Activated CD4-positive, alpha-beta memory T cell treated with anti-CD3 and anti-CD28 coated beads for 36 hours (primary cell): Measurements from ENCODE around the gene BIK. TPM values are rescaled to one million over a fixed set of nuclear protein-coding genes. Genes with fewer than 3 reads are reported as not detected.

Source experiments
- CTCF ChIA-PET: fragments of 350-600 bp; sonication (Branson Sonifier 250); formaldehyde crosslinking; loops from one replicate; lab custom pipeline; 2021; ENCODE audit warnings: antibody characterized with exemption, inconsistent platforms; lab: Charles Lee
- POLR2A ChIA-PET: fragments of 350-600 bp; sonication (Branson Sonifier 250); formaldehyde crosslinking; loops from one replicate; lab custom pipeline; 2021; ENCODE audit warnings: antibody characterized with exemption; lab: Charles Lee
- DNase-seq: peaks from one replicate; pipeline ENCODE4 v3.0.0-alpha.2; 2020
- H3K27ac Mint-ChIP-seq: one replicate; pipeline ENCODE4 v1.8.0; 2021; ENCODE audit warnings: mixed read lengths
- H3K27me3 Mint-ChIP-seq: one replicate; pipeline ENCODE4 v1.8.0; 2021; ENCODE audit warnings: mixed read lengths
- H3K36me3 Mint-ChIP-seq: one replicate; pipeline ENCODE4 v1.8.0; 2021; ENCODE audit warnings: mixed read lengths
- H3K4me1 Mint-ChIP-seq: one replicate; pipeline ENCODE4 v1.8.0; 2021; ENCODE audit warnings: low read depth, mixed read lengths
- H3K4me3 Mint-ChIP-seq: one replicate; pipeline ENCODE4 v1.8.0; 2021; ENCODE audit warnings: mild to moderate bottlenecking, mixed read lengths
- H3K9me3 Mint-ChIP-seq: one replicate; pipeline ENCODE4 v1.8.0; 2021; ENCODE audit warnings: mixed read lengths
- intact Hi-C: fragments of 100-400 bp; cut with micrococcal nuclease; formaldehyde crosslinking; loops from one replicate; pipeline ENCODE4 v1.15.1; 2023
- total RNA-seq, 2 experiments: library from RNA; stranded (reverse); gene quantifications; one replicate each; pipeline ENCODE4 v1.2.3, GENCODE V29; 2021

BIK gene
- 1 to 10 TPM; 4.1 to 4.5 TPM for total RNA-seq

- POLR2A ChIA-PET: no interaction called here
- CTCF ChIA-PET: interaction anchor here (0.5 to 1.4 kb wide), 3 partner anchors 20 to 45 kb away, joined by 3 to 4 read pairs (median 3); no protein-coding TSS in a partner anchor
- intact Hi-C loops: no loop called here
- Mint-ChIP-seq H3K4me3 (peak within 1 kb of the TSS; percentile 69), H3K36me3 (no peaks in the 10 kb centered on the region), H3K27me3 (peaks cover 4% of the 10 kb centered on the region), H3K27ac (no peak within 1 kb of the TSS), H3K9me3 (no peaks in the 10 kb centered on the region), H3K4me1 (peaks cover 7% of the 10 kb centered on the region)
- peak; percentile 55 for DNase-seq
Measured at GRCh38 chr22:43110444-43110926, at the start of gene BIK. Gene BIK, plus strand, starts transcription at chr22:43110750. Its CDS starts 13,273 bp downstream, at chr22:43124023.

- peaks cover 11% of the 10 kb centered on the region for H3K36me3 Mint-ChIP-seq
- no peak for DNase-seq
- no peaks in the 10 kb centered on the region for H3K4me1 Mint-ChIP-seq
- H3K27me3 Mint-ChIP-seq: no peaks in the 10 kb centered on the region
- no peak overlapping the region for H3K27ac Mint-ChIP-seq
- intact Hi-C loops: no loop called here
- no peaks in the 10 kb centered on the region for H3K9me3 Mint-ChIP-seq
- no peak overlapping the region for H3K4me3 Mint-ChIP-seq
- CTCF ChIA-PET: interaction anchor here (0.7 to 0.8 kb wide), 3 partner anchors 9 to 201 kb away, joined by 3 to 4 read pairs (median 3); no protein-coding TSS in a partner anchor
- POLR2A ChIA-PET: interaction anchor here (0.6 kb wide), 1 partner anchor 156 kb away, joined by 3 read pairs; no protein-coding TSS in a partner anchor
Measured at GRCh38 chr22:43066134-43066533, 44.4 kb upstream of the BIK start.

DNA sequence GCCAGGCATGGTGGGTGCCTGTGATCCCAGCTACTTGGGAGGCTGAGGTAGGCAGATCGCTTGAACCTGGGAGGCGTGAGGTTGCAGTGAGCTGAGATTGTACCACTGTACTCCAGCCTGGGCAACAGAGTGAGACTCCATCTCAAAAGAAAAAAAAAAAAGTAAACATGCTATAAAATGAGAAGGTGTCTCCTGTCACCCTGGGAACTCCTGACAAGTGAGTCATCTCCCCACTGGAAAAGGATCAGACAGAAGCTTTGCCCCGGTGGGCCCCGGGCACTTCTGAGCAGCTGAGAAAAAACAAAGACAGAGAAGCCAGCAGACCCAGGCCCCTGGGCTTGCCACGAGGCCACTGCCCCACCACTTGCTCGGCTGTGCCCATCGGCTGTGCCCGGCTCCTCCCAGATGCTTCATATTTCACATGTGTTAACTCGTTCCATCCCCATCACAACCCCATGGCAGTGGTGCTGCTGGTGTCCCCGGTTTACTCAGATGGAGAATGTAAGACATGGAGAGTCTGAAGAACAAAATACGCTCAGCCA, 43.6 kb upstream of the BIK start:
- ChIA-PET POLR2A (interaction anchor here (0.6 kb wide), 1 partner anchor 65 kb away, joined by 3 read pairs; no protein-coding TSS in a partner anchor), CTCF (no interaction called here)
- intact Hi-C loops: no loop called here
- Mint-ChIP-seq H3K4me3 (no peak overlapping the region), H3K36me3 (peaks cover 9% of the 10 kb centered on the region), H3K9me3 (no peaks in the 10 kb centered on the region), H3K4me1 (no peaks in the 10 kb centered on the region), H3K27me3 (no peaks in the 10 kb centered on the region), H3K27ac (no peak overlapping the region)
- DNase-seq: no peak

GRCh38 chr22:43077121-43077877, 33.3 kb upstream of the BIK start:
- Mint-ChIP-seq H3K4me1 (no peaks in the 10 kb centered on the region), H3K4me3 (no peak overlapping the region), H3K36me3 (no peaks in the 10 kb centered on the region), H3K27me3 (no peaks in the 10 kb centered on the region), H3K27ac (no peak overlapping the region), H3K9me3 (no peaks in the 10 kb centered on the region)
- DNase-seq: no peak
- intact Hi-C loops: no loop called here
- CTCF ChIA-PET: interaction anchor here (1.2 kb wide), 1 partner anchor 17 kb away, joined by 5 read pairs; no protein-coding TSS in a partner anchor
- POLR2A ChIA-PET: no interaction called here

GRCh38 chr22:43078522-43078921, 32.0 kb upstream of the BIK start:
- Mint-ChIP-seq H3K4me3 (no peak overlapping the region), H3K36me3 (no peaks in the 10 kb centered on the region), H3K9me3 (no peaks in the 10 kb centered on the region), H3K27me3 (no peaks in the 10 kb centered on the region), H3K27ac (no peak overlapping the region), H3K4me1 (no peaks in the 10 kb centered on the region)
- DNase-seq: no peak
- CTCF ChIA-PET: no interaction called here
- intact Hi-C loops: no loop called here
- POLR2A ChIA-PET: no interaction called here

DNA sequence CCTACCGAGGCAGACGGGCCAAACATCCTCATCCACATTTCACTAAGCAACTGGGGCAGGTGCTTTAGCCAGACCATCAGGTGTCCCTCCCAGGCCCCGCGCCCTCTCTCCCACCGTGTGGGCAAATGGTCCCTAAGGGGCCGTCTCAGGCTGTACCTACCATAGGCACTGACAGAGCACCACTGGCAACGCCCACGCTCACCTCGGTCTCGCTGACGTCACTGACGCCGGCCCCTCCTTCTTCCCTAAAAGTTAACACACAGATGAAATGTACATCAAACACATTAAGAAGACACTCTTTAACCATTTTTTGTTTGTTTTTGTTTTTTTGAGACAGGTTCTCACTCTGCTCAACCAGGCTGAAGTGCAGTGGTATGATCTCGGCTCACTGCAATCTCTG, 30.8 kb upstream of the BIK start:
- no peak overlapping the region for H3K4me3 Mint-ChIP-seq
- no peaks in the 10 kb centered on the region for H3K4me1 Mint-ChIP-seq
- intact Hi-C loops: no loop called here
- ChIA-PET POLR2A (no interaction called here), CTCF (no interaction called here)
- no peak overlapping the region for H3K27ac Mint-ChIP-seq
- H3K36me3 Mint-ChIP-seq: no peaks in the 10 kb centered on the region
- H3K9me3 Mint-ChIP-seq: no peaks in the 10 kb centered on the region
- DNase-seq: no peak
- no peaks in the 10 kb centered on the region for H3K27me3 Mint-ChIP-seq

DNA sequence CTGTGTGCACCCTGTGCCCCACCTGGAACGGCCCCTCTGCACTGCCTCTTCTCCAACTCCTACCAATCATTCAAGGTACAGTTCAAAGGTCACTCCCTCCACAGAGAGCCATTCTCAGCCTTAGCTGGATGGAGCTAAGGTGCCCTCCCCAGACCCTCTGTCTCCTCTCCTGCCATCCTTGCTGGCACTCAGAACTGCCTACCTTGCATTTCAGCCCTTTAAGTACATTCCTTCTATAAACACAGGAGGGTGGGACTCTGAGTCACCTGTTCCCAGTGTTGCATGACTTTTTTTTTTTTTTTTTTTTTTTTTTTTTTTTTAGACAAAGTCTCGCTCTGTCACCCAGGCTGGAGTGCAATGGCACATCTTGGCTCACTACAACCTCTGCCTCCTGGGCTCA, 29.9 kb upstream of the BIK start:
- CTCF ChIA-PET: no interaction called here

DNA sequence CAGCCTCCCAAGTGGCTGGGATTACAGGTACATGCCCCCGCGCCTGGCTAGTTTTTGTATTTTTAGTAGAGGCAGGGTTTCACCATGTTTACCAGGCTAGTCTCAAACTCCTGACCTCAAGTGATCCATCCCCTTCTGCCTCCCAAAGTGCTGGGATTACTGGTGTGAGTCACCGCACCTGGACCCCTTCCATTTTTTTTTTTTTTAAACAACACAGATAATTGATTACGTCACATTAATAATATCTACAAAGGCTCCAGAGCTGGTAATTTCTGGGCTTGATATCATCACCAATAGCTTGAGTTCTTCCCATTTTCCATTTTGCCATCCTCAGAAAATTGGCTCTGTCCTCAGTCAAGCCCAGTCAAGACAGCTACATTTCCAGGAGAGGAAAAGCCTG, 28.6 kb upstream of the BIK start:
- CTCF ChIA-PET: interaction anchor here (0.8 kb wide), 1 partner anchor 8 kb away, joined by 3 read pairs; no protein-coding TSS in a partner anchor
- H3K9me3 Mint-ChIP-seq: no peaks in the 10 kb centered on the region
- H3K4me3 Mint-ChIP-seq: no peak overlapping the region
- no peak for DNase-seq
- intact Hi-C loops: no loop called here
- H3K36me3 Mint-ChIP-seq: no peaks in the 10 kb centered on the region
- H3K4me1 Mint-ChIP-seq: peaks cover 7% of the 10 kb centered on the region
- POLR2A ChIA-PET: no interaction called here
- H3K27ac Mint-ChIP-seq: no peak overlapping the region
- H3K27me3 Mint-ChIP-seq: no peaks in the 10 kb centered on the region

More for the DNA sequence above, 29.9 kb upstream of the BIK start:
- no peaks in the 10 kb centered on the region for H3K27me3 Mint-ChIP-seq
- no peaks in the 10 kb centered on the region for H3K9me3 Mint-ChIP-seq
- intact Hi-C loops: no loop called here
- H3K4me1 Mint-ChIP-seq: no peaks in the 10 kb centered on the region
- POLR2A ChIA-PET: no interaction called here
- no peak overlapping the region for H3K27ac Mint-ChIP-seq
- H3K36me3 Mint-ChIP-seq: no peaks in the 10 kb centered on the region
- no peak for DNase-seq
- H3K4me3 Mint-ChIP-seq: no peak overlapping the region

- H3K36me3 Mint-ChIP-seq: no peaks in the 10 kb centered on the region
- CTCF ChIA-PET: interaction anchor here (0.9 kb wide), 1 partner anchor 218 kb away, joined by 3 read pairs; no protein-coding TSS in a partner anchor
- no peaks in the 10 kb centered on the region for H3K27me3 Mint-ChIP-seq
- no peak overlapping the region for H3K4me3 Mint-ChIP-seq
- H3K4me1 Mint-ChIP-seq: peaks cover 20% of the 10 kb centered on the region
- DNase-seq: peak; percentile 23
- no peak overlapping the region for H3K27ac Mint-ChIP-seq
- intact Hi-C loops: loop anchor here (5.0 kb wide), 1 partner anchor 66 kb away; the partner anchor contains the start of gene TSPO
- H3K9me3 Mint-ChIP-seq: no peaks in the 10 kb centered on the region
- POLR2A ChIA-PET: interaction anchor here (1.1 kb wide), 1 partner anchor 41 kb away, joined by 3 read pairs; no protein-coding TSS in a partner anchor
Measured at GRCh38 chr22:43085658-43086606, 24.6 kb upstream of the BIK start.

GRCh38 chr22:43088627-43088983, 21.9 kb upstream of the BIK start:
- intact Hi-C loops: loop anchor here (2.0 to 5.0 kb wide), 2 partner anchors 64 to 226 kb away; partner anchors contain the start of gene TSPO
- Mint-ChIP-seq H3K27ac (peak overlapping the region; percentile 90), H3K9me3 (no peaks in the 10 kb centered on the region), H3K4me3 (peak overlapping the region; percentile 97), H3K27me3 (no peaks in the 10 kb centered on the region), H3K4me1 (peaks cover 20% of the 10 kb centered on the region), H3K36me3 (no peaks in the 10 kb centered on the region)
- POLR2A ChIA-PET: no interaction called here
- CTCF ChIA-PET: interaction anchor here (0.6 kb wide), 1 partner anchor 10 kb away, joined by 3 read pairs; no protein-coding TSS in a partner anchor
- DNase-seq: no peak

GRCh38 chr22:43088984-43089717, 21.4 kb upstream of the BIK start, which contains the start of gene TTLL1:
Gene TTLL1, minus strand, starts transcription at chr22:43089391. Its CDS starts 13,805 bp downstream, at chr22:43075586.
- Mint-ChIP-seq H3K4me1 (peaks cover 20% of the 10 kb centered on the region), H3K27ac (peak within 1 kb of the TSS; percentile 90), H3K36me3 (no peaks in the 10 kb centered on the region), H3K27me3 (no peaks in the 10 kb centered on the region), H3K4me3 (peak within 1 kb of the TSS; percentile 97), H3K9me3 (no peaks in the 10 kb centered on the region)
- DNase-seq: peak; percentile 94
- CTCF ChIA-PET: no interaction called here
- intact Hi-C loops: loop anchor here (2.0 to 5.0 kb wide), 2 partner anchors 63 to 226 kb away; partner anchors contain the start of gene TSPO
- POLR2A ChIA-PET: no interaction called here
